Tongue (tissue), 2 donors: ENCODE results near the gene SLC9B1. TPM values are rescaled to one million over a fixed set of nuclear protein-coding genes. Genes with fewer than 3 reads are reported as not detected.

Experiments
- DNase-seq: peaks from one replicate; pipeline ENCODE4 v3.0.0-alpha.2; 2015
- total RNA-seq: library from RNA; depleted of rRNA; stranded (reverse); fragments of >200 nt; gene quantifications from one replicate; pipeline ENCODE4 v1.2.3, GENCODE V29; 2014

SLC9B1 gene
- 2.7 TPM for total RNA-seq

- DNase-seq: peak; percentile 96
These were observed at the start of gene SLC9B1 for GRCh38 chr4:103019308-103020124. Gene SLC9B1 (minus strand): TSS chr4:103019705. CDS start chr4:102991711, 27,994 bp downstream.

- no peak for DNase-seq
These were observed 48.5 kb upstream of the SLC9B1 start for GRCh38 chr4:103067841-103068547.

GRCh38 chr4:103060453-103061148 is 41.1 kb upstream of the SLC9B1 start:
- no peak for DNase-seq

GRCh38 chr4:103054030-103054429 is 34.5 kb upstream of the SLC9B1 start:
- DNase-seq: no peak

- DNase-seq: no peak
These were observed 33.3 kb upstream of the SLC9B1 start for GRCh38 chr4:103052779-103053178.

- no peak for DNase-seq
These were observed 32.6 kb upstream of the SLC9B1 start for GRCh38 chr4:103052145-103052544.

- no peak for DNase-seq
These were observed 31.4 kb upstream of the SLC9B1 start for GRCh38 chr4:103050736-103051436.

GRCh38 chr4:103046416-103047290 is 27.1 kb upstream of the SLC9B1 start:
- DNase-seq: peak; percentile 54

- DNase-seq: no peak
These were observed 24.7 kb upstream of the SLC9B1 start for GRCh38 chr4:103044183-103044582.

- DNase-seq: no peak
These were observed 16.7 kb upstream of the SLC9B1 start for GRCh38 chr4:103036169-103036568.

- DNase-seq: no peak
These were observed 13.1 kb upstream of the SLC9B1 start for GRCh38 chr4:103032574-103032973.

GRCh38 chr4:103030791-103031190 is 11.3 kb upstream of the SLC9B1 start:
- DNase-seq: no peak

GRCh38 chr4:103029300-103029699 is 9.8 kb upstream of the SLC9B1 start:
- no peak for DNase-seq

- DNase-seq: no peak
These were observed 7.4 kb upstream of the SLC9B1 start for GRCh38 chr4:103026868-103027267.

GRCh38 chr4:103024996-103025395 is 5.5 kb upstream of the SLC9B1 start:
- DNase-seq: no peak

GRCh38 chr4:103021120-103021519 is 1.6 kb upstream of the SLC9B1 start:
- DNase-seq: no peak

GRCh38 chr4:103018391-103019307 is 856 bp downstream of the SLC9B1 start:
- peak; percentile 62 for DNase-seq

- no peak for DNase-seq
These were observed 7.0 kb downstream of the SLC9B1 start for GRCh38 chr4:103012551-103012950.

GRCh38 chr4:103012060-103012459 is 7.4 kb downstream of the SLC9B1 start:
- DNase-seq: peak; percentile 27

- peak; percentile 11 for DNase-seq
These were observed 8.0 kb downstream of the SLC9B1 start for GRCh38 chr4:103011378-103012025.
